CD1c-positive myeloid dendritic cell (primary cell): Measurements from ENCODE around the gene EEF1AKMT1.
"Not testable (repeated sequence)": the region's sequence is repeated elsewhere in the genome, so short reads cannot be mapped to it uniquely, and the experiment has no call there.

ENCODE experiments used
- DNase-seq: peaks from one replicate; pipeline ENCODE4 v3.0.0-alpha.2; 2016; ENCODE audit errors: extremely low spot score

Gene EEF1AKMT1

GRCh38 chr13:20778311-20778710 lies 4.5 kb upstream of the EEF1AKMT1 start:
- no peak for DNase-seq

- no peak for DNase-seq
Measured at GRCh38 chr13:20776751-20777150, 3.0 kb upstream of the EEF1AKMT1 start.

- no peak for DNase-seq
Measured at GRCh38 chr13:20775961-20776360, 2.2 kb upstream of the EEF1AKMT1 start.

GRCh38 chr13:20774746-20775145 lies 985 bp upstream of the EEF1AKMT1 start:
- DNase-seq: no peak

- DNase-seq: no peak
Measured at GRCh38 chr13:20772401-20773131, 1.2 kb downstream of the EEF1AKMT1 start.

GRCh38 chr13:20769834-20770233 lies 3.9 kb downstream of the EEF1AKMT1 start:
- no peak for DNase-seq

- no peak for DNase-seq
Measured at GRCh38 chr13:20769091-20769490, 4.7 kb downstream of the EEF1AKMT1 start.

GRCh38 chr13:20767309-20767943 lies 6.3 kb downstream of the EEF1AKMT1 start:
- DNase-seq: no peak

GRCh38 chr13:20760872-20761271 lies 12.9 kb downstream of the EEF1AKMT1 start:
- no peak for DNase-seq

- DNase-seq: no peak
Measured at GRCh38 chr13:20754009-20754408, 19.8 kb downstream of the EEF1AKMT1 start.

GRCh38 chr13:20749377-20749776 lies 24.4 kb downstream of the EEF1AKMT1 start:
- DNase-seq: no peak

- DNase-seq: not testable (repeated sequence)
Measured at GRCh38 chr13:20743830-20744404, 29.8 kb downstream of the EEF1AKMT1 start.

- DNase-seq: no peak
Measured at GRCh38 chr13:20740021-20740420, 33.7 kb downstream of the EEF1AKMT1 start.

- DNase-seq: no peak
Measured at GRCh38 chr13:20738616-20739015, 35.1 kb downstream of the EEF1AKMT1 start.

- no peak for DNase-seq
Measured at GRCh38 chr13:20729633-20730585, 43.9 kb downstream of the EEF1AKMT1 start.

- no peak for DNase-seq
Measured at GRCh38 chr13:20728579-20729311, 45.0 kb downstream of the EEF1AKMT1 start.

- DNase-seq: no peak
Measured at GRCh38 chr13:20727856-20728255, 45.9 kb downstream of the EEF1AKMT1 start.

- no peak for DNase-seq
Measured at GRCh38 chr13:20721454-20722357, 52.1 kb downstream of the EEF1AKMT1 start.

GRCh38 chr13:20721058-20721453 lies 52.7 kb downstream of the EEF1AKMT1 start:
- DNase-seq: no peak

GRCh38 chr13:20720499-20720898 lies 53.3 kb downstream of the EEF1AKMT1 start:
- no peak for DNase-seq
